HG02588 (cell line): ENCODE results near the gene POU3F1.

Source experiments
- ATAC-seq: cut with Tn5 transposase; IDR thresholded peaks from one replicate; pipeline ENCODE4 v1.9.1; 2021; ENCODE audit warnings: mild to moderate bottlenecking, moderate library complexity; ENCODE audit not compliant: unreplicated experiment

POU3F1 gene

GRCh38 chr1:38029081-38029681, 17.4 kb downstream of the POU3F1 start:
- no peak for ATAC-seq

GRCh38 chr1:38028671-38029070, 17.9 kb downstream of the POU3F1 start:
- no peak for ATAC-seq

- peak; percentile 75 for ATAC-seq
These were observed 18.4 kb downstream of the POU3F1 start for GRCh38 chr1:38028105-38028591.

DNA sequence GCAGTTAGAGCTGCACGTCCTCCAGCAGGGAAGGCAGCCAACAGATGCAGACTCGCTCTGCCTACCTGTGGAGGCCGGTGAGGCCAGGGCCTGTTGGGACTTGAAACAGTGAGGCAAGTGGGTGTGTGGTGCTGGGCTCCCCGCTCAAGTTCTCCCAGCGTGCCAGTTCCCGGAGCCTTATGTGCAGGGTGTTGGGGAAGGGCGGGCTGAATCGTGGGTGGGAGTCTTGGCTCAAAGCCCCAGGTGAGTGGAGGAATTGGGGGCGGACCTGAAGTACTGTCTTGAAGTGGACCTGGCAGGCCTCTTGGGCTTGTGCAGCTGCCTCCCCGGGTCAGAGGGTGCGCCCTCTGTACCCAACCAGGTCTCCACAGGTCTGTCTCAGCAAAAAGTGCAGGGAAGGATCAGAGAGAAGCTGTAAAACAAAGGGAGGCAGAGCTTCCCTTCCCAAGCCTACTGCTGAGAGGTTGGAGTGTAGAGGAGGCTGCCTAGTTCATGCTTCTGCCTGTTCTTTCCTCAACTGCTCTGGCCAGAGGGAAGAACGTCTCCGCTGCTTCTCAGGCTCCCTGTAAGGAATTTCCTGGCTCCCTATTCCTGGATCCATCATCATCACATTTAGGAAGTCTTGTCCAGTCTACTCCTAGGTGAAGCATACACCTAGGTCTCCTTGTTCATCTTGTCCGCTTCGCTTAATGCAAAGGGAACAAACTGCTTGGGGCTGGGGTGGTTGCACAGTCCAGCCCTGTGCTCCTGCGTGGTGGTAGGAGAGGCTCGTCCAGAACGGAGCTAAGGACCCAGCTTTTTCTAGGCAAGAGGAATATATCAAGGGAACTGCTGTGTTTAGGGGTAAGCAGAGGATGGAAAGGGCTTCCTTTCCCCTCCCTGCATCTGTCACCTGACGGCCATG, 19.1 kb downstream of the POU3F1 start:
- ATAC-seq, result no peak

DNA sequence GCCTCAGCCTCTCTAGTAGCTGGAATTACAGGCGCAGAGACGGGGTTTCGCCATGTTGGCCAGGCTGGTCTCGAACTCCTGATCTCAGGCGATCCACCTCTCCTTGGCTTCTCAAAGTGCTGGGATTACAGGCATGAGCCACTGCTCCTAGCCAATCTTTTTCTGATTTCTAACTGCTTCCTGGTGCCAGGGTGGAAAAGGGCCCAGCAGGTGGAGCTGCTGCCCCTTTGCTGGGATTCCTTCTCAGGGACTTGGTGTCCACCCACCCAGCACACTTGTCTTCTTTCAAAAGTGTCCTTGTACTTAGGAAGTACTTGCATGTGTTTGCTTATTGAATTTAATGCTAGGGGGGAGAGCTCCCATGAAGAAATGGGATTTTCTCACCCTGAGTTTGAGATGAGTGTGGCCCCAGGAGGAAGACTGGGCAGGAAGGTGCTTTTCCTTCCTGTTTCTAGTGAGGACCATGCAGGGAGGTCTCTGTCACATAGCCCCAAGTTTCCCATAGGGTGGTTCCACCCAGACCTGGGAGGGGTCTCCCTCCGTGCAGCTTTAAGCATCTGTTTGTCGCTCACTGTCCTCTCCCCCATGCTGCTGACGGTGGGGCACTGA, 19.9 kb downstream of the POU3F1 start:
- ATAC-seq, result no peak

DNA sequence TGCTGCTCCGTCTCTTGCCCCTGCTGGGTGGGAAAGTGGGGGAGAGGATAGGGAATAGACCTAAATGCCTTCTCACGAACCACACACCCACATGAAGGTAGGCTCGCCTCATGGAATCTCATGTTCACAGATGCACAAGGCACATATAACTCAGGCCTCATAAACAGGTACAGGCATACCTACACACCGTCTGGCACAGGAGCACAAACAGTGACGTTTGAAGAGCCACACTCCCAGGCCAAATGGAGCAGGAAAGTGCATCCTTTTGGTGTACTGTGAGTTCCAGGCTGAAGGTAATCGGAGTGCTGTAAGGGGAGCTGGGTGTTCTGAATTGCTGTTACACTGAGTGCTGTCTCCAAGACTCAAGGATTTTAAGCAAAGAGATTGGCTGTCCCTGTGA, 20.9 kb downstream of the POU3F1 start:
- ATAC-seq, result no peak

GRCh38 chr1:38025233-38025632, 21.4 kb downstream of the POU3F1 start:
- no peak for ATAC-seq

DNA sequence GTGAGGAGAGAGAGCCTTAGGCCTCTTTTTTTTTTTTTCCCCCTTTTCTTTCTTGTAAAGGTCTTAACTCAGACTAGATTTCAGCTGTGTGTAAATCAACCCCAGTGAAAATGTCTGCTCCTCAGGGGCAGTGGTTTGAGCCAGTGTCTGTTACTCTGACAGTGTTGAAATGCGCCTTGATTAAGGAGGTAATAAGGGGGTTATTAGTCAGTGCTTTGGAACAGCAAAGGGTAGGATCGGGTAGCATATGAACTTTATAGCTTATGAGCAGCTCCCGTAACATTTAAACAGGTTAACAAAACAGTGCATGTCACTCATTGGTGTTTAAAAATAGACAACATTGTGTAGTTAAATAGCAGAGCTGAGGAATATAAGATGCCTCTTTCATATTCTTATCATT, 23.8 kb downstream of the POU3F1 start:
- no peak for ATAC-seq

DNA sequence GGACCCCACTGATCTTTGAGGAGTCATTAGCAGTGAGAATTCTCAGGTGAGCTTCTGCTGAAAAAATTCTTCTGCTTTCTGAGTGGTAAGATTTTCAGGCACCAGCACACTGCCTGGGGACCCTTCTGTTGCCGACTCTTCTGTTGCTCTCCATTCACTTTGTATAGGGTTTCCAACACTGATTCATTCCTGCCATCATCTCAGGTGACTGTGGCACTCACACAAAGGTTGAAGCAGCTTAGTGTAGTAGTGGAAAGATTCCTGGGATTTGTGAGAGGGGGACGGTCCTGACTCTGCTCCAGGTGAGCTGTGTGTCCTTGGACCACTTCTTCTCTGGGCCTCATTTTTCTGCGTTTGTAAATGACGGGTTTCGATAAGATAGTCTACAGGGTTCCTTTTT, 24.6 kb downstream of the POU3F1 start:
- no peak for ATAC-seq

- no peak for ATAC-seq
These were observed 26.2 kb downstream of the POU3F1 start for GRCh38 chr1:38020396-38020795.

DNA sequence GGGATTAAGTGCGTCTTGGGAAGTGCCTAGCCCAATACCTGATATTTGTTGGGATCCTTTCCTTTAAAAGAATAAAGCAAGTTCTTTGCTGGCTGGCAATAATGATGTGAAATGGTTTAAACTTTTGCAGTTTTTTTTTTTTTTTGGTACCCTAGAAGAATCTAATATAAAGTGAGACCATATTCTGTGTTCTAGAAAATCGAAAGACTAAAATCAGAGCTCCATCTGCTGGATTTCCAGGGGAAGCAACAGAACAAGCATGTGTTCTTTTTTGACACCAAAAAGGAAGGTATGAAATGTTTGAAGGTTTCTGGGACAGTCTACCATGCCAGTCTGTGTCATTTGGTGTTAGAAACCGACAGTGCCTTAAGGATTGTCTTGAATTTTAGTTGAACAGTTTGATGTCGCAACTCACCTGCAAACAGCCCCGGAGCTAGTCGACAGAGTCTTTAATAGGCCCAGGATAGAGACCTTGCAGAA, 27.7 kb downstream of the POU3F1 start:
- no peak for ATAC-seq

- no peak for ATAC-seq
These were observed 30.4 kb downstream of the POU3F1 start for GRCh38 chr1:38015978-38016725.

DNA sequence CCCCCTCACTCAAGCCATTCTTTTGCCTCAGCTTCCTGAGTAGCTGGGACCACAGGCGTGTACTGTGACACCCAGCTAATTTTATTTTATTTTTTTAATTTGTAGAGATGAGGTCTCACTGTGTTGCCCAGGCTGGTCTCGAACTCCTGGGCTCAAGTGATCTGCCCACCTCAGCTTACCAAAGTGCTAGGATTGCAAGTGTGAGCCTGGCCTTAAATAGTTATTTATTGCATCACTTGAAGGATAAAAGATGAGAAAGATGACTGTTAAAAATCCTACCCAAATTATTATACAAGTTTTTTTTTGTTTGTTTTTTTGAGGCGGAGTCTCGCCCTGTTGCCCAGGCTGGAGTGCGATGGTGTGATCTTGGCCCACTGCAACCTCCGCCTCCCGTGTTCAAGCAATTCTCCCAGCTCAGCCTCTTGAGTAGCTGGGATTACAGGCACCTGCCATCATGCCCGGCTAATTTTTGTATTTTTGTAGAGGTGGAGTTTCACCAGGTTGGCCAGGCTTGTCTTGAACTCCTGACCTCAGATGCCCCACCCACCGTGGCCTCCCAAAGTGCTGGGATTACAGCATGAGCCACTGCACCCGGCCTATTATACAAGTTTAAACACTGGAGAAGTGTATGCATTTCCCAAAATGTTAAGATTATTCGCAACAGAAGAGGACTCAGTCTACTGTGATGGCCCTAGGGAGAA, 31.7 kb downstream of the POU3F1 start:
- no peak for ATAC-seq

GRCh38 chr1:38014171-38014570, 32.4 kb downstream of the POU3F1 start:
- no peak for ATAC-seq

- ATAC-seq, result no peak
These were observed 33.4 kb downstream of the POU3F1 start for GRCh38 chr1:38013227-38013622.

GRCh38 chr1:38012363-38013226, 34.0 kb downstream of the POU3F1 start, which contains the start of gene UTP11:
Gene UTP11 (plus strand): TSS chr1:38012734. CDS start chr1:38012803, 69 bp downstream.
- peak; percentile 95 for ATAC-seq

DNA sequence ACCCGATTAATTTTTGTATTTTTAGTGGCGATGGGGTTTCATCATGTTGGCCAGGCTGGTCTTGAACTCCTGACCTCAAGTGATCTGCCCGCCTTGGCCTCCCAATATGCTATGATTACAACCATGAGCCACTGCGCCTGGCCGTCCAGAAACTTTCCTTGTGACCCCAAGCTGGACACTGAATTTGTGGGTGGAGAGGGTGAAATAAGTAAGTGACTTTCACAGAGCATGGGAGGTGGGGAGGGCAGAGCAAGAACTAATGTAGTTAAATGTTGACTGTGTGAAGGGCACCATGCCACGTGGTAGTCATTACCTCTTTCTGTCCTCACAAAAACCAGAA, 36.8 kb downstream of the POU3F1 start:
- no peak for ATAC-seq

GRCh38 chr1:38009088-38009840, 37.3 kb downstream of the POU3F1 start:
- no peak for ATAC-seq
